SK-MEL-5 (cell line): ENCODE data around the gene KRT81. TPM values are rescaled to one million over a fixed set of nuclear protein-coding genes. Genes with fewer than 3 reads are reported as not detected.
"Not testable (repeated sequence)": the region's sequence is repeated elsewhere in the genome, so short reads cannot be mapped to it uniquely, and the experiment has no call there.

ENCODE experiments used
- DNase-seq: peaks from one replicate; pipeline ENCODE4 v3.0.0-alpha.2; 2016; ENCODE audit warnings: low read depth, low spot score
- in situ Hi-C: cut with HindIII; loops from 2 replicates; pipeline ENCODE4 v1.10.0; 2016; ENCODE audit warnings: low sequenced_read_pairs, high pct_unique_total_duplicates, low pct_unique_long_range_greater_than_20kb
- total RNA-seq: library from RNA; depleted of rRNA; stranded (reverse); fragments of >200 nt; shearing (Covaris generic); gene quantifications from 2 replicates; pipeline ENCODE4 v1.2.3, GENCODE V29; 2014

The KRT81 gene
- total RNA-seq, 1 experiment from 2014 or later: 0.16 TPM

- DNase-seq: peak; percentile 17
- in situ Hi-C loops: no loop called here
These were observed 14.8 kb upstream of the KRT81 start for GRCh38 chr12:52305921-52306705.

DNA sequence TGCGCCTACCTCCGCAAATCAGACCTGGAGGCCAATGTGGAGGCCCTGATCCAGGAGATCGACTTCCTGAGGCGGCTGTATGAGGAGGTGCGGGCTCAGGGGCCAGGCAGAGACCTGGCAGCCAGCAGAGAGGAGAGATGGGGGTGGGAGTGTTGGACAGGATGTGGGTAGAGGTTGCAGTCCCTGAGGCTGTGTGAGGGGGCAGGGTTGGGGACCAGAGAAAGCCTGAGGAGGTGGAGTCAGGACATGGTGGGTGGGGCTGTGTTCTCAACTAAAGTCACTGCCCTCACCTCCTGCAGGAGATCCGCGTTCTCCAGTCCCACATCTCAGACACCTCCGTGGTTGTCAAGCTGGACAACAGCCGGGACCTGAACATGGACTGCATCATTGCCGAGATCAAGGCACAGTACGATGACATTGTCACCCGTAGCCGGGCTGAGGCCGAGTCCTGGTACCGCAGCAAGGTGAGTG is 13.6 kb upstream of the KRT81 start:
- in situ Hi-C loops, DNase-seq: not testable (repeated sequence)

GRCh38 chr12:52302242-52302914 is 11.0 kb upstream of the KRT81 start:
- in situ Hi-C loops, DNase-seq: not testable (repeated sequence)

DNA sequence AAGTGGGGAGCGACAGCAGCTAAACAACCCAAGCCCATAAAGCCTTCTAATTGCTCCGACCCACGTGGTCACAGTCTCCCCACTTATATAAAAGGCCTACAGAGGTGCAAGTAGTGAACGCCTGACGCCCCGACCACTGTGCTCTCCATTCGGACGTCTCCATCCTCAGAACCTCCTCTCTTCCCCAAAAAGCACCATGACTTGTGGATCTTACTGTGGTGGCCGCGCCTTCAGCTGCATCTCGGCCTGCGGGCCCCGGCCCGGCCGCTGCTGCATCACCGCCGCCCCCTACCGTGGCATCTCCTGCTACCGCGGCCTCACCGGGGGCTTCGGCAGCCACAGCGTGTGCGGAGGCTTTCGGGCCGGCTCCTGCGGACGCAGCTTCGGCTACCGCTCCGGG is 10.4 kb upstream of the KRT81 start:
- in situ Hi-C loops, DNase-seq: not testable (repeated sequence)

DNA sequence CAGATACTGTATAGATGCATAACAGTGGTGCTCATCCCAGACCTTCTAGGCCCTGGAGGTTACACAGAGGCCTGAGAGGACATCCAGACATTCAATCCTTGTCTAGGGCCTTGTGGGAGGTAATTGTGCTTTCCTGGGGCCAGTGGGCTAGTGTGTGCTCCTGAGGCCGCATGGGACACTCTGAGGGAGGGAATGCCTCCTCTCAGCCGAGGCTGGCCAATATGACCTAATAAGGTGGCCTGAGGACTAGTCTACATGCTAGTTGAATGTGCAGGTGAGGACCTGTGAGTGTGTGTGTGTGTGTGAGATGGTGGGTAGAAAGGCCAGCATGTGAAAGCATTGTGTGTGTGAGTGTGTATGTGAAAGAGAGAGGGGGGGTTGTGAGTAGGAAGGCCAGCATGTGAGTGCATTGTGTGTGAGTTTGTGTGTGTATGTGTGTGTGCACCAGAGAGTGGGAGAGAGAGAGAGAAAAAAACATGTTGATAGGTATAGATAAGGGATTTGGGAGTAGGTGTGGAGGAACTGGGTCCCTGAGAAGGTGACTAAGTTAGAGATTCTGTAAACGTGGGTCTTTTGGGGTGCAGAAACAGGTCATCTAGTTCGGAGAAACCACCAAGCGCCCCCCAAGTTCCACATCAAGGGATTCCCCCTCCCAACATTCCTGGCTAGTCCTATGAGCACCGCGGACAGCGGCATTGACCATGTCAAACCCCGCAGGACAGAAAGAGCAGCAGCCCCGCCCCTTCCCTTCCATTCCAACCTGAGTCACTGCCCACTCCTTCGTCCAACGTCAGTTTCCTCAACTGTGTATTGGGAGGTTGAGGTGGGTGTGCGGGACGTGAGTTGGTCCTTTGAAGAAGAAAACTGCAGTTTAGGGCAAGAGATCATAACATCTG is 9.7 kb upstream of the KRT81 start:
- no peak for DNase-seq
- in situ Hi-C loops: no loop called here

DNA sequence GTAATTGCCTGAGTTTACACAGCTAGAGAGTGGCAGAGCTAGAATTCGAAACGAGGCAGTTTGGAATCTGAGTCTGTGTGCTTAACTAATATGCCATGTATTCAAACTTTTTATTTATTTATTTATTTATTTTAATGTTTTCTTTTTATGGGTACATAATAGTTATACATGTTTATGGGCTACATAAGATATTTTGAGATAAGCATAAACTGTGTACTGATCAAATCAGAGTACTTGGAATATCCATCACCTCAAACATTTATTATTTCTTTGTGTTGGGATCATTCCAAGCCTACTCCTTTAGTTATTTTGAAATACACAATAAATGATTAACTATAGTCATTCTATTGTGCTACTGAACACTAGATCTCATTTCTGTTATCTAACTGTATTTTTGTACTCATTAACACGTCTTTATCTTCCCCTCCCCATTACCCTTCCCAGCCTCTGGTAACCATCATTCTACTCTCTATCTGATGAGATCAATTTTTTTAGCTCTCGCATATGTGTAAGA is 7.4 kb upstream of the KRT81 start:
- in situ Hi-C loops: no loop called here
- no peak for DNase-seq

GRCh38 chr12:52296572-52297215 is 5.4 kb upstream of the KRT81 start:
- no peak for DNase-seq
- in situ Hi-C loops: no loop called here

GRCh38 chr12:52295663-52296062 is 4.3 kb upstream of the KRT81 start:
- in situ Hi-C loops: no loop called here
- no peak for DNase-seq

DNA sequence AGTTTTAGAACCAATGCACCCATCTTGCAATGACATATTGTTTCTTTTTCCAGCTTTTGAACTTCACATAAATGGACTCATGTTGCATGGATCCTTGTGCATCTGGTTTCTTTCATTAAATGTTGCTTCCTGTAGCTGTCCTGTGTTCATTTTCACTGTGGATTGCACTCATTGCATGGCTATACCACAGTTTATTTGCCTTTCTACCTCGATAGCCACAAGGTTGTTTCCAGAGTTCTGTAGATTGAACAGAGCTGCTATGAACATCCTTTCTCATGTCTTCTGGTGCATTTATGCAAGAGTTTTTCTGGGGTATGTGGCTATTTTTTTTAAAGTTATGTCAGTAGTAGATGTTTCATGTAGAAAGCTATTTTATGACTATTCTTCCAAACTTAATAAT is 3.5 kb upstream of the KRT81 start:
- in situ Hi-C loops: no loop called here

GRCh38 chr12:52293926-52294325 is 2.6 kb upstream of the KRT81 start:
- in situ Hi-C loops: no loop called here
- DNase-seq: no peak

More for the DNA sequence above, 3.5 kb upstream of the KRT81 start:
- no peak for DNase-seq

DNA sequence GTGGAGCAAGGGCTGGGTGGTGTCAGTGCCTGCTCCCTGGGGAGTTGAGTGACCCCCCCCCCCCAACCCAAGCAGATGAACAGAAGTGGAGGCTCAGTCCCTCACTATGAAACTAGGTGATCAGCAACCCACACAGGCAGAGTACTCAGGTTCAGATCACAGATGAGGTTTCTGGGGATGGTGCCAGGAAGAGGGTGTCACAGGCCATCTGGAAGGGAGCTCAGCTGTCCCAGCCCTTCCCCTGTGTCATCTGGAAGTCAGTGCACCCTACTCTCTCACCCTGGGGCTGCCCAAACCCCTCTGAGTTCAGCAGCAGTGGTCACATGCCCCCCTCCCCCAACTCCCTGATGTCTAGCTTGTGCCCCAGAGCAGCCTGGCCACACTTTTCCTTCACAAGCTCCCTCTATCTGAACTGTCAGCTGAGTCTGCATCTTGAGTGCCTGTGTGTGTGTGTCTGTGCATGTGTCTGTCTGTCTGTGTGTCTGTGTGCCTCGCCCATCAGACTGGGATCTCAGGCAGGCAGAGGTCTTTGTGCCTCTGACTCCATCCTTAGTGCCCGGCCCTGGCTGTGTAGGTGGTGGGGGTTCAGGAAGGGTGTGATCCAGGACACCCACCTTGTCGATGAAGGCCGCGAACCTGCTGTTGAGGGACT is 725 bp downstream of the KRT81 start:
- in situ Hi-C loops, DNase-seq: not testable (repeated sequence)

DNA sequence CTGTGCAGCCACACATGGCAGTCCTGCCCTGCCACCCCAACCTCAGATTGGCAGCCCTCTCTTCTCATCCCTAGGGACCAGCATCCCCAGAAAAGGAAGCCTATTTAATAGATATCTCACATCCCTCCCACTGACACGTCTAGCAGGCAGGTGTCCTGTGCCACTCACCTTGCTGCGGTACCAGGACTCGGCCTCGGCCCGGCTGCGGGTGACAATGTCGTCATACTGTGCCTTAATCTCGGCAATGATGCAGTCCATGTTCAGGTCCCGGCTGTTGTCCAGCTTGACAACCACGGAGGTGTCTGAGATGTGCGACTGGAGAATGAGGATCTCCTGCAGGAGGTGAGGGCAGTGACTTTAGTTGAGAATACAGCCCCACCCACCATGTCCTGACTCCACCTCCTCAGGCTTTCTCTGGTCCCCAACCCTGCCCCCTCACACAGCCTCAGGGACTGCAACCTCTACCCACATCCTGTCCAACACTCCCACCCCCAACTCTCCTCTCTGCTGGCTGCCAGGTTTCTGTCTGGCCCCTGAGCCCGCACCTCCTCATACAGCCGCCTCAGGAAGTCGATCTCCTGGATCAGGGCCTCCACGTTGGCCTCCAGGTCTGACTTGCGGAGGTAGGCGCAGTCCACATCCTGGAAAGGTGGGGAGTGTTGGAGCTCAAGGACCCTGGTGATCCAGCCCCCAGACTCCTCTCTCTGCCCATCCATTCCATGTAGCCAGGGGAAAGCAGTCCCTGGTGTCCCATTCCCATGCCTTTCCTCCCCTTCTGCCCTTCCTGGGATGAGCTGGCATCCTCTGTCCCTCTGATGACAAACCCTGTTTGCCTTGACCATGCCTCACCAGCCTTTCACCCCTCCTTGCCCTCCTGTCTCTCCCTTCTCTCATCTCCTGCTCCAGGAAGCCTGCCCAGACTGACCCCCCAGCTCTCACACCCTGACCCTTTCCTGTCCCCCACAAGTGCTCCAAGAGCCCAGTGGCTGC is 3.2 kb downstream of the KRT81 start:
- in situ Hi-C loops: not testable (repeated sequence)

DNA sequence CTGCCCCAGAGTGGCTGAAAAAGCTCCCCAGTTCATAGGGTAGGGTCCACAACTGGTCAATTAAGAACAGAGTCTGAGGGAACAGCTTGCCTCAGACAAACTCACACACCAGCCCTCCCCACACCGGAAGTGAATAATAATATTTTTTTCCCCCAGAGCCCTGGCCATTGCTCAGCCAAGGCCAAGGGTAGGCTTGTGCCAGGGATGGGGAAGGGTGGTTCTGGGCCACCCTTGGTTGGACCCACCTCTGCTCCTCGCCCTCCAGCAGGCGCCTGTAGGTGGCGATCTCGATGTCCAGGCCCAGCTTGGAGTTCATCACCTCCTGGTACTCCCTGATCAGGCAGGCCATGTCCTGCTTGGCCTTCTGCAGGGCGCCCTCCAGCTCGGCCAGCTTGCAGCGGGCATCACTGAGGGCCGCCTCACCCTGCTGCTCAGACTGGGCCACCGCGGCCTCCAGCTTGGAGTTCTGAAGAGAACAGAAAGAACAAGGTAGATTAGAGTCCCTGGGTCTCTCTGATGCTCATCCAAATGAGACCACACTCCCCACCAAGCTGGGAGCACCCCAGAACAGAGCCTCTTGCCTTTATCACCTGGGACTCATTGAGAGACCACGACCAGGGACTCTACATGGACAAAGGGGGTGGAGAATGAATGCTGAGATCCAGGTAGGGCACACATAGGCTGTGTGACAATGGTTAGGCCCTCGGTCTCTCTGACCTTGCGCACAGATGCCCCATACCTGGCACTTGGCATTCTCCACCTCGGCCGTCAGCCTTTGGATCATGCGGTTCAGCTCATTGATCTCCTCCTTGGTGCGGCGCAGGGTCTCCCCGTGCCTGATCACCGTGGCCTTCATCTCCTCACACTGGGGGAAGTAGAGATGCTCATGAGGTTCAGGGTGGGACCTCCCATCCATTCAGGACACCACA is 4.2 kb downstream of the KRT81 start:
- not testable (repeated sequence) for DNase-seq

More for the DNA sequence above, 3.2 kb downstream of the KRT81 start:
- DNase-seq: not testable (repeated sequence)

DNA sequence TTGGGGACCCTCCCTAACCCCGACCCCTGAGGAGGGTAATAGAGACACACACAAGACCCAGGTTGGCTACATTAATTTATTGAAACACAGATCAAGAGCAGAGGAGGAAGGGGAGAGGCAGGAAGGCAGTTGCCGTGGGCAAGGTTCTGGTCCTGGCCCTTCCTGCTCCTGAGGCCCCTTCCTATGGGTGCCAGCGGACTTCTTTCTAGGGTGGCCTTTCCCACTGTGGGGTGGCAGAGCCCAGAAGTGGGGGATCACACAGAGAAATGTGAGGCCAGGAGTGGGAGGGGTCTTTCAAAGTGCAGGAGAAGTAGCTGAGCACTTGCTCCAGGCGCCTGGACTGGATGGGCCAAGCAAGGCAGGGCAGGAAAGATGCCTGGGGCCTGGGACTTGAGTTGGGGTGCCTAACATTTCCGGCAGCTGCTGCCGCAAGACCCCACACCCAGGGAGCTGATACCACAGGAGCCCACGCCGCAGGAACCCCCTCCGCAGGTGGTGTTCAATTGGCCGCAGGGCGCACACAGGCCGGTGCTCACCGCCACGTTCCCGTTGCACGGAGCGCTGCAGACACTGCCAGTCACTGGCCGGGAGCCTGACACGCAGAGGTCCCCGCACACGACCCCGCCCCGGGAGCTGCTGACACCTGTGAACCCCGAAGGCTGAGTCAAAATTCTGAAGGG is 5.3 kb downstream of the KRT81 start:
- no peak for DNase-seq
- in situ Hi-C loops: no loop called here

More for the DNA sequence above, 4.2 kb downstream of the KRT81 start:
- in situ Hi-C loops: not testable (repeated sequence)
